Activated naive CD8-positive, alpha-beta T cell treated with anti-CD3 and anti-CD28 coated beads for 36 hours (primary cell): Measurements from ENCODE around the gene CCR6. TPM values are rescaled to one million over a fixed set of nuclear protein-coding genes. Genes with fewer than 3 reads are reported as not detected.

Experiments used
- DNase-seq: peaks from one replicate; pipeline ENCODE4 v3.0.0; 2021
- H3K27ac Mint-ChIP-seq: one replicate; pipeline ENCODE4 v1.8.0; 2022; ENCODE audit warnings: mild to moderate bottlenecking, moderate library complexity, mixed read lengths
- H3K27me3 Mint-ChIP-seq: one replicate; pipeline ENCODE4 v1.8.0; 2022; ENCODE audit warnings: mild to moderate bottlenecking, mixed read lengths
- H3K36me3 Mint-ChIP-seq: one replicate; pipeline ENCODE4 v1.8.0; 2021; ENCODE audit warnings: mild to moderate bottlenecking, mixed read lengths
- H3K4me1 Mint-ChIP-seq: one replicate; pipeline ENCODE4 v1.8.0; 2021; ENCODE audit warnings: mixed read lengths
- H3K4me3 Mint-ChIP-seq: one replicate; pipeline ENCODE4 v1.8.0; 2022; ENCODE audit warnings: mild to moderate bottlenecking, moderate library complexity, mixed read lengths
- H3K9me3 Mint-ChIP-seq: one replicate; pipeline ENCODE4 v1.8.0; 2022; ENCODE audit warnings: mixed read lengths
- total RNA-seq, 2 experiments: library from RNA; stranded (reverse); gene quantifications; one replicate each; pipeline ENCODE4 v1.2.3, GENCODE V29; 2021

CCR6 gene
- total RNA-seq, 2 experiments from 2014 or later = 0.44 TPM; not detected in 1

DNA sequence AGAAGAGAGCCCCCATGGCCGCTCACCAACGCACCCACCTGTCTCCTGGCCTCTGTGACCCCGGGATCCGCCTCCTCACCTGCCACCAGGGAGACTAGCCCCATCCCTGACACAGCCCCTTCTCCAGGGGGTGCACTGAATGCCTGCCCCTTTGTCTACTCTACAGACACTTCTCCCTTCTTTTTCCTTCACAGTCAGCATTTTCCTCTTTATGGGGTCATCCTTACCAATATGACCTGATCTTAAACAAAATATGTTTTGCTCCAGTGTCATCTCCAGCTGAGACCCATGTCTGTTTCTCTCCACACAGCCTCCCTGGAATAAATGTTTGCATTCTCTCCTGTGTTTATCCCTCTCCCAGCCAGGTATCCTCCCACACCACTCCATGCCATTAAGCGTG lies 14.6 kb upstream of the CCR6 start:
- Mint-ChIP-seq H3K27ac (no peak overlapping the region), H3K9me3 (no peaks in the 10 kb centered on the region), H3K4me3 (no peak overlapping the region), H3K4me1 (peaks cover 18% of the 10 kb centered on the region), H3K27me3 (no peaks in the 10 kb centered on the region), H3K36me3 (no peaks in the 10 kb centered on the region)
- no peak for DNase-seq

- no peak overlapping the region for H3K4me3 Mint-ChIP-seq
- H3K36me3 Mint-ChIP-seq = no peaks in the 10 kb centered on the region
- no peaks in the 10 kb centered on the region for H3K9me3 Mint-ChIP-seq
- DNase-seq = no peak
- H3K27me3 Mint-ChIP-seq = no peaks in the 10 kb centered on the region
- H3K27ac Mint-ChIP-seq = no peak overlapping the region
- peaks cover 16% of the 10 kb centered on the region for H3K4me1 Mint-ChIP-seq
Observed at GRCh38 chr6:167109651-167110050, 13.2 kb upstream of the CCR6 start.

GRCh38 chr6:167111597-167111996 lies 11.3 kb upstream of the CCR6 start:
- H3K27me3 Mint-ChIP-seq = no peaks in the 10 kb centered on the region
- no peak for DNase-seq
- H3K4me1 Mint-ChIP-seq = peaks cover 16% of the 10 kb centered on the region
- H3K27ac Mint-ChIP-seq = peak overlapping the region; percentile 81
- no peaks in the 10 kb centered on the region for H3K9me3 Mint-ChIP-seq
- H3K4me3 Mint-ChIP-seq = no peak overlapping the region
- H3K36me3 Mint-ChIP-seq = no peaks in the 10 kb centered on the region

DNA sequence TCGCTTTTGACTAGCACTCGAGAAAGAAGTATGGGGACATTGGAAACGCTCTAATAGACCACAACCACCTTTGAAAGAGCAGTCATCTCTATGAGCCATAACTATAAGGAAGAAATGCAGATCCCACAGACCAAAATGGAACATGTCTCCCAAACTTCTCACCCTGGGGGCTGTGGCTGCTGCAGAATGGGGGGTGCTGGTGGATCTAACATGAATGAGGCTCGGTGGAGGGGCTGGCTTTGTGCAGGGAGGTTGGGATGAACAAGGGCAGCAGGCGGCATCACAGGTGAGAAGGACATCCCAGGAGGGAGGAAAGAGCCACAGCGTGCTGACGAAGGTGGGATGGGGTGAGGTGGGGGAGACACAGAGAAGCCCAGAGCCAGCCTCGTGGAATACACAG lies 10.5 kb upstream of the CCR6 start:
- DNase-seq = no peak
- Mint-ChIP-seq H3K36me3 (no peaks in the 10 kb centered on the region), H3K4me1 (peaks cover 16% of the 10 kb centered on the region), H3K27ac (no peak overlapping the region), H3K4me3 (no peak overlapping the region), H3K9me3 (no peaks in the 10 kb centered on the region), H3K27me3 (no peaks in the 10 kb centered on the region)

- Mint-ChIP-seq H3K4me1 (peaks cover 14% of the 10 kb centered on the region), H3K4me3 (no peak overlapping the region), H3K27ac (no peak overlapping the region)
Observed at GRCh38 chr6:167113047-167113754, 9.7 kb upstream of the CCR6 start.

DNA sequence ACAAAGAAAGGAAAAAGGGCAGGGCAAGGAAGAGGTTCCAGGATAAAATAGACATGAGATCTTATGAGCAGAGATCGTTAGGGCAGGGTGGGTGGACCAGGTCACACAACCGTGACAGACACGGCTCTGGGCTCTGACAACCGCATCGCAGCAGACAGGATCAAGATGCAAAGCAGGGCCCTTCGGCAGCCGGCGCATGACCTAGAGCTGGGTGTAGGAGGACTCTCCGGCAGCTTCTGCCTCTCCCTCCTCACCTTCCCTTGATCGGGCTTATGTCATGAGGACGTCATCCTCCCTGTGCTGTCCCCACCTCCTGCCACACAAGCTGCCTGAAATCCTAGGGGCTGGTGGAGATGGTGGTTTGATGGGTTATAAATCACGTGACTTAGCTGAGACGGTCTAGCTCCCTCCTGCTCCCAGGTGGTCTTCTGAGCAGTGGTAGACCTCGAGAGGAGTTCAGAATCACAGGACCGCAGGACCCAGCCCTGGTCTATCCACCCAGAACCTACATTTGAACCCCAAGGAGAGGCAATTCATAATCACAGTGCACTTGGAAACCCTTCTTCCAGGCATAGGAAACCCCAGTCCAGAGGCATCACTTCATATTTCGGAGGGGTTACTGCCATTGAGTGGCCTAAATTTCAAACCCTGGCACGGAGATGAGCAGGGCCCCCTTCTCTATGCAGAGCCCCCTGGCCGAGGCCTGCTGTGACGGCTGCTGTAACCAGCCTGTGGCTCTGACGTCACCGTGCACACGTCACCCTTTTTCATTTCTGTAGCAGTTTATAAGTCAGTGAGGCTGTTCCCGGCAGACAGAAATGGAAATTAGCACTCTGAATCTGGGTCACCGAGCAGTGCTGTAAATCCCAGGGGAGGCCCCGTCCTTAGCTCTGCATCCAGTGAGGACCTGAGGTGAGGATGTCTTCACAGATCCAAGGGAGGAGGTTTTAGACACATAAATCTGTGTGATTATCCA lies 8.7 kb upstream of the CCR6 start:
- no peaks in the 10 kb centered on the region for H3K36me3 Mint-ChIP-seq
- H3K27ac Mint-ChIP-seq = peak overlapping the region; percentile 47
- no peaks in the 10 kb centered on the region for H3K9me3 Mint-ChIP-seq
- no peak overlapping the region for H3K4me3 Mint-ChIP-seq
- no peaks in the 10 kb centered on the region for H3K27me3 Mint-ChIP-seq
- peaks cover 19% of the 10 kb centered on the region for H3K4me1 Mint-ChIP-seq
- DNase-seq = no peak

More at GRCh38 chr6:167113047-167113754, 9.7 kb upstream of the CCR6 start:
- Mint-ChIP-seq H3K9me3 (no peaks in the 10 kb centered on the region), H3K36me3 (no peaks in the 10 kb centered on the region), H3K27me3 (no peaks in the 10 kb centered on the region)
- DNase-seq = no peak

DNA sequence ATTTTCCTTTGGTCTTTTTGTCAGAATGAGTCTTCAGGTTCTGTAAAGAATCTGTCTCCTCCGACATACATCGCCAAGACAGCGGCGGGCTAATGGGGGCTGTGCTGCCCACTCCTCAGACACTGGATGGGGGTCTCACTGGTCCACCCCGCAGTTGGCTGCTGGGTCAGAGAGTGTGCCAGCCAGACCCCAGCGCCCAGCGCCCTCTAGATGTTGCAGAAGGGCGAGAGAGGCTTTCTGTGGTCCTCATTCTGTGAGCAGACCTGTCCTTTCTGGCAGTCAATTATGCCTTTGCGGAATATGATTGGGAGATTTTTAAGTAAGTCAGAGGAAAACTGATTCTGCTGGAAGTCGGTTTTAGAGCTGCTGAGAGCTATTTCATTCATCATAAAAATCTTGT lies 7.8 kb upstream of the CCR6 start:
- Mint-ChIP-seq H3K4me3 (no peak overlapping the region), H3K36me3 (no peaks in the 10 kb centered on the region), H3K4me1 (peaks cover 25% of the 10 kb centered on the region), H3K9me3 (no peaks in the 10 kb centered on the region), H3K27ac (no peak overlapping the region), H3K27me3 (no peaks in the 10 kb centered on the region)
- DNase-seq = no peak

DNA sequence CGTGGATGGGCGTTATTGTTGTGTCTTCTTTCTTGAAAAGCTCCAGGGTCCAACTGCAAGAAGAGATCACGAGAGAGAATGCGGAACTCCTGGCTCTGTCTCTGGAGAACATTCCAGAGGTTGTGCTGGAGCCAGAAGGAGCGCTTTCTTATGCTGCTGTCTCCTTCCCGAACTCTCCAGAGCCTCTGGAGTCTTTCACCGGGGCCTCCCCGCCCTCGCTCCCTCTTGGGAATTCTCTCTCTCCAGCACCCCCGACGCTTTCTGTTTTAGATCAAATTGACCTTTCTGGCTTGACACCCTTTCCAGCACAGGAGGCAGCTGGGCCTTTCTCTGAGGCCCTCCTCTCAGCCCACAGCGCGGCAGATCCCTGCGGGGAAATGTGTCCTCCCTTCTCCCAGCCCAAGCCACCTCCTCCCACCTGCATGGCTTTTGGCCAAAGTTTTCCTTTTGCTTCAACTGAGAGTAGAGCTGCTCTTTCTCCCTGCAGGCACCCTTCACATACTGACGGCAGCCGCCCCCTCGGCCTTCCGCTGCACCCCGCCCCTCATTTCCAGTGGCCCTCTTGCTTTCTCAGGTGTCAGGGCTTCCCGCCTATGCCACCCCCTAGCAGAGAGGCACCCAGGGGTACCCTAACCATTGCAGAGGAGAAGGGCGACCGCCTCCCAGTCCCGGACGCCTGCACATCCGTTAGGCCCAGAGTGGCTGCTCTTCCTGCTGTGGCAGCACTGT lies 6.6 kb upstream of the CCR6 start:
- H3K27me3 Mint-ChIP-seq = no peaks in the 10 kb centered on the region
- H3K4me3 Mint-ChIP-seq = no peak overlapping the region
- peaks cover 26% of the 10 kb centered on the region for H3K4me1 Mint-ChIP-seq
- no peak overlapping the region for H3K27ac Mint-ChIP-seq
- no peak for DNase-seq
- no peaks in the 10 kb centered on the region for H3K9me3 Mint-ChIP-seq
- no peaks in the 10 kb centered on the region for H3K36me3 Mint-ChIP-seq

GRCh38 chr6:167116838-167117228 lies 6.1 kb upstream of the CCR6 start:
- Mint-ChIP-seq H3K4me3 (no peak overlapping the region), H3K9me3 (no peaks in the 10 kb centered on the region), H3K27me3 (no peaks in the 10 kb centered on the region), H3K4me1 (peaks cover 25% of the 10 kb centered on the region), H3K36me3 (no peaks in the 10 kb centered on the region), H3K27ac (no peak overlapping the region)
- no peak for DNase-seq

- no peaks in the 10 kb centered on the region for H3K36me3 Mint-ChIP-seq
- H3K4me1 Mint-ChIP-seq = peaks cover 18% of the 10 kb centered on the region
- H3K9me3 Mint-ChIP-seq = no peaks in the 10 kb centered on the region
- H3K27ac Mint-ChIP-seq = no peak overlapping the region
- H3K27me3 Mint-ChIP-seq = no peaks in the 10 kb centered on the region
- no peak overlapping the region for H3K4me3 Mint-ChIP-seq
- DNase-seq = no peak
Observed at GRCh38 chr6:167118006-167118405, 4.9 kb upstream of the CCR6 start.

GRCh38 chr6:167118839-167119238 lies 4.1 kb upstream of the CCR6 start:
- no peak overlapping the region for H3K27ac Mint-ChIP-seq
- peaks cover 18% of the 10 kb centered on the region for H3K4me1 Mint-ChIP-seq
- no peaks in the 10 kb centered on the region for H3K36me3 Mint-ChIP-seq
- no peaks in the 10 kb centered on the region for H3K27me3 Mint-ChIP-seq
- H3K9me3 Mint-ChIP-seq = no peaks in the 10 kb centered on the region
- DNase-seq = no peak
- no peak overlapping the region for H3K4me3 Mint-ChIP-seq

DNA sequence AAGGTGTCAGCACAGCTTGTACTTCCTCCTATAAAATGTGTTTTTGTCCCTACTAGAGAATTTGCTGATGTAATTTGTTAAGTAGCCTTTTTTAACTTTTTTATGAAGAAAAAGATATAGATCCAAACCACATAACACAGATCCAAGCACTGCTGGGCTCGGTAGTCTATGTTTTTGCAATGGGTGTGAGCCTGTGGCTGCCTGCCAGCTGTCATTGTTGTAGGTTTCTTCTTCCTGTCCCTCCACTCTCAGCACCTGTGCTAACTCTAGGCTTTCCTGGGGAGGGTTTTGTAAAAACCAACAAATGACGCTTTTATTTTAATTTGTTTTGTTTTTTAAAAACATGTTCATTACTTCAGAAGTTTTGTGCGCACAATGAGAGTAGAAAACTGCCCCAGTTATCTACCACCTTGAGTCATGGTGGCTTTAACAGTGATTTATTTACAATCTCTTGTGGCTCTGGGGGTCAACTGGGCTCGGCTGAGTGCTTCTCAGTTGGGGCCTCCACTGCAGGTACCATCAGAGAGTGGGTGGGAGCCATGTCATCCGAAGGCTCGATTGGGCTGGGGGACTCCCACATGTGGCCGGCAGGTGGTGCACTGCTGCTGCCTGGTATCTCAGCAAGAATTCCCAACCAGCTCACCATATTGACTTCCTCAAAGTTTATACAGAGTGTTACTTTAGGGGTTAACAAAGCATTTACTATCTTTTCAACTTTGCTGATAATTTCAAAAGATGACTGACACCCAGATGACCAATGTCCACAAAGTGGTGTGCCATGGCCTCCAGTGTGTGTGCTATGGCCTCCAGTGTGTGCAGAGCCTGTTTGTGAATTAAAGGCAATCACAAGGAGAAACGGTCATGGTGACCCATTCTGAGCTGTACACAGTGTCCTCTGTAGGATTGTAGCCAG lies 3.0 kb upstream of the CCR6 start:
- Mint-ChIP-seq H3K27ac (no peak overlapping the region), H3K4me3 (no peak overlapping the region), H3K4me1 (peaks cover 18% of the 10 kb centered on the region), H3K9me3 (no peaks in the 10 kb centered on the region), H3K27me3 (no peaks in the 10 kb centered on the region), H3K36me3 (no peaks in the 10 kb centered on the region)
- no peak for DNase-seq

GRCh38 chr6:167120583-167120903 lies 2.4 kb upstream of the CCR6 start:
- H3K27ac Mint-ChIP-seq = no peak overlapping the region
- H3K27me3 Mint-ChIP-seq = no peaks in the 10 kb centered on the region
- no peak for DNase-seq
- H3K4me1 Mint-ChIP-seq = peaks cover 18% of the 10 kb centered on the region
- no peaks in the 10 kb centered on the region for H3K9me3 Mint-ChIP-seq
- no peak overlapping the region for H3K4me3 Mint-ChIP-seq
- no peaks in the 10 kb centered on the region for H3K36me3 Mint-ChIP-seq

DNA sequence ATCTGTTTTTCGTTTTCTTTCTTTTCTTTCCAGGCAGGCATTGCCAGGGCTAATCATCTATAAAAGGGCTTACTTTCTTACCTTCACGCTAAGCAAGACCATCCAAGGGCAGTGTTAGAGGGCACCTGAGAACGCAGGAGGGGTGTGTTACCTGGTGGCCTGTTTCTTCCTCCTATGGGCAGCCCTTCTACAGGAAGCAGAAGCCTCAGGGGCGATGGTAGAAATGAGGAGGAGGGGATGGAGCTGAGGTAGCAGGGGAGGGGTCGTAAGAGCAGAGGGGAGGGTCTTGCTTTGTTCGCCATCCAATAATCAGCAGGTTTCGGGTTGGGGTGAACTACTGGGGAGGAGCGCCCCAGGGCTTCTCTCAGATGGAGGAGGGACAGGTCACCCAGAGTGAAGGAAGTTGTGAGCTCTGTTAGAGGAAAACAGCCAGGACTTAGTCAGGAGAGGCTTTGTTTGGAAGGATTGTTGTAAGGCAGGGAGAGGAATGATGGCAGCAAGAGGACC lies 1.5 kb upstream of the CCR6 start:
- no peaks in the 10 kb centered on the region for H3K27me3 Mint-ChIP-seq
- no peaks in the 10 kb centered on the region for H3K9me3 Mint-ChIP-seq
- peaks cover 18% of the 10 kb centered on the region for H3K4me1 Mint-ChIP-seq
- no peak overlapping the region for H3K4me3 Mint-ChIP-seq
- H3K27ac Mint-ChIP-seq = peak overlapping the region; percentile 67
- no peak for DNase-seq
- H3K36me3 Mint-ChIP-seq = no peaks in the 10 kb centered on the region
